Stimulated activated CD4-positive, alpha-beta T cell treated with anti-CD3 and anti-CD28 coated beads, TNF-alpha, amount 100 ng/mL, for 48 hours (primary cell): ENCODE measurements around the gene EIF3D.

ENCODE experiments used
- DNase-seq, 3 donors: peaks; one replicate each; pipeline ENCODE4 v3.0.0-alpha.2; 2020; ENCODE audit warnings: low read depth in 3 of 3

Gene EIF3D, protein sequence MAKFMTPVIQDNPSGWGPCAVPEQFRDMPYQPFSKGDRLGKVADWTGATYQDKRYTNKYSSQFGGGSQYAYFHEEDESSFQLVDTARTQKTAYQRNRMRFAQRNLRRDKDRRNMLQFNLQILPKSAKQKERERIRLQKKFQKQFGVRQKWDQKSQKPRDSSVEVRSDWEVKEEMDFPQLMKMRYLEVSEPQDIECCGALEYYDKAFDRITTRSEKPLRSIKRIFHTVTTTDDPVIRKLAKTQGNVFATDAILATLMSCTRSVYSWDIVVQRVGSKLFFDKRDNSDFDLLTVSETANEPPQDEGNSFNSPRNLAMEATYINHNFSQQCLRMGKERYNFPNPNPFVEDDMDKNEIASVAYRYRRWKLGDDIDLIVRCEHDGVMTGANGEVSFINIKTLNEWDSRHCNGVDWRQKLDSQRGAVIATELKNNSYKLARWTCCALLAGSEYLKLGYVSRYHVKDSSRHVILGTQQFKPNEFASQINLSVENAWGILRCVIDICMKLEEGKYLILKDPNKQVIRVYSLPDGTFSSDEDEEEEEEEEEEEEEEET

GRCh38 chr22:36528795-36529751 lies at the start of gene EIF3D:
EIF3D (minus strand) TSS chr22:36529166; CDS start chr22:36526121, 3,045 bp downstream.
- peak; percentile 92 to 99 (median 94) for DNase-seq

DNA sequence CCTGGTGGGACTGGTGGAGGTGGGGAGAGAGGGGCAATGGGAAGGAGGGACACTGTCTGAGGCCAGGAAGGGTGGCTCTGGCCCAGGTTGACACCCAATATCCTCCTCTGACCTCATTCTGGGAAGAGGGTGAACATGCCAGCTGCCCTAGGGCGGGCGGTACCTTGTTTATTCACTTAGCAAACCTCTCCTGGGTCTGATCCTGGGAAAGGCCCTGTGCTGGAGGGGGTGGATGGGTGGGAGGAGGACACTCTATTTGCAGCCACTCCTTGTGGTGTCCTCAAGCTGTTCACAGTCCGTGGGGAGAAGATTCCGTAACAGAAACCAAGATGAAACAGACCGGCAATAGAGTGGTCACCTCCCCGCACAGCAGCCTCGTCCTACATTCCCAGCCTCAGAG lies 49.7 kb upstream of the EIF3D start:
- no peak for DNase-seq

DNA sequence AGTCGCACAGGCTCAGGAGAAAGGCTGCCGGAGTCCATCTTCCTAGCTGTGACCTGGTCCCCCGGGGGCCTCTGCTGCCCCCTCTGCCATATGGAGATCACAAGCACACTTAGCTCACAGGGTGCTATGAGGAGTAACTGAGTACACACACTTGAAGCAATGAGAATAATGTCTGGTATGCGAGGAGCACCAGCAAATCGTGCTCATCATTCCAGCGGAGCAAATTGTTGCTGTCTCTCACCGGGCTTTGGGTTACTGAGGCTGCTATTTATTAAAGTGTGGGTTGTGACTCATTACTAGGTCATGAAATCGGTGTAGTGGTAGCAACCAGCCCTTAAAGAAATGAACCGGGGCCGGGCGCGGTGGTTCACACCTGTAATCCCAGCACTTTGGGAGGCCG lies 48.1 kb upstream of the EIF3D start:
- no peak for DNase-seq

- DNase-seq: no peak
Measured at GRCh38 chr22:36574728-36575127, 45.8 kb upstream of the EIF3D start.

DNA sequence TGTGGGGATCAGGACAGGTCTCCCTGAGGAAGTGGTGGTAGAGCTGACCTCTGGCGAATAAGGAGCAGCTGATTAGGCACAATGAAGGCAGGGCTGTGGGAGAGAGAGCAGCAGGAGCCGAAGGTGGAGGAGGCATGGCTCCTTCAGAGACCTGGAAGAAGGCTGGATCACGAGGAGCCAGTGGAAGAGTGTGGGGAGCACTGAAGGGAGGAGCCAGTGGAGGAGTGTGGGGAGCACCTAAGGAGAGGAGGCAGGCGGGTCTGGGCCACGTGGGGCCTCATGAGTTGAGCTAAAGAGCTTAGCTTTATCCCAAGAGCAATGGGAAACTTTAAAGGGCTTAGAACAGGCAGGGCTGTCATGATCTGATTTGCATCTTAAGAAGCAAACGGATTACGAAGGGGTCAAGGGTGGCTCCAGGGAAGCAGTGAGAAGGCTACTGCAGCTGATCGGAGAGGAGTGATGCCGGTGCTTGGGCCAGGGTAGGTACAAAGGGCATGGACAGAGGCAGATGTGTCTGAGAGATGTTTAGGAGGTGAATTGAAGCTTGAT lies 44.9 kb upstream of the EIF3D start:
- no peak for DNase-seq

DNA sequence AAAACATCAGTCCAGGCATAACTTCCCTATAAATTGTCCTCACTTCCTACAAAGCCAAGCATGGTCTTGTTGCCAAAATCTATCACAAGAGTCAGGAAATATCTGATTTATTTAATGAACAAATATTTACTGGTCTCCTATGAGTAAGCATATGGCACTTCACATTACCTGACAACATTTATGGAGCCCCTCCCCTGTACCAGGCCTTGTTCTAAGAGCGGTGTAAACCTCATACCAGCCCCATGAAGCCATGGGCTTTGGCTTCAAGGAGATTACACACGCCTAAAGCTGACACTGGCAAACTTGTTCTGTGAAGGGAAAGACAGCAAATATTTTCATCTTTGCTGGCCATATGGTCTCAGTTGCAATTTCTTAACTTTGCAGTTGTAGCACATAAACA lies 43.0 kb upstream of the EIF3D start:
- DNase-seq: no peak

GRCh38 chr22:36569999-36570398 lies 41.0 kb upstream of the EIF3D start:
- no peak for DNase-seq

DNA sequence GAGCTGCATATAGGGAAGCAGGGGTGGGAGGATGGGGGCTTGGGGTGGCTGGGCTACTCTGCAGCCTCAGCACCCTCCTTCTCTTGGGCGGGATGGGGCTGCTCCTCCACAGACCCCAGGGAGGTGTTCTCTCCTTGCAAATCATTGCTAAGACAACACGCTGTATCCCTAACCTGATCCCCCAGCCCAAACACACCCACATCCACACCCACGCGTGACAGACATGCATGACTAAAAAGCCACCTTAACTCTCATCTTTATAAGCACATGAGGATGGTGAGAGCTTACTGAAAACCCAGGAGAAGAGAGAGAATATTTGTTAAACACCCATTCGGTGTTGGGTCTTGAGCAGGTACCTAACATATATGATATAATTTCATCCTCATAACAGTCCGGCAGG lies 39.9 kb upstream of the EIF3D start:
- no peak for DNase-seq

GRCh38 chr22:36566720-36567119 lies 37.8 kb upstream of the EIF3D start:
- DNase-seq: no peak

DNA sequence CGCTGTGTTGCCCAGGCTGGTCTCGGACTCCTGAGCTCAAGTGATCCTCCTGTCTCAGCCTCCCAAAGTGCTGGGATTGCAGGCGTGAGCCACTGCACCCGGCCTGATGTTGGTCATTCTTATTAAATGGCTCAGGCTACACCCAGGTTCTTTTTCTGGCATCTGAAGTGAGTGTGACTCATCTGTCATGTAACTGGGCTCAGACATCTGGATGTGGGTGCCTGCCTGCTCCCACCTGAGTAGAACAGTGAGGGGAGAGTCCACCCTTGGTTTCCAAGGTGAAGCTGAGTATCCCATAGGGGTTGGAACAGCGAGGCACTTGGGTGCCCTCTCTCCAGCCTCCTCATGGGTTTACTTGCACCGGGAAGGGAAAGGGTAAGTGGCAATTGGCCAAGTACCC lies 36.7 kb upstream of the EIF3D start:
- no peak for DNase-seq

GRCh38 chr22:36565159-36565507 lies 36.2 kb upstream of the EIF3D start:
- DNase-seq: no peak

- DNase-seq: no peak
Measured at GRCh38 chr22:36564422-36565158, 35.6 kb upstream of the EIF3D start.

DNA sequence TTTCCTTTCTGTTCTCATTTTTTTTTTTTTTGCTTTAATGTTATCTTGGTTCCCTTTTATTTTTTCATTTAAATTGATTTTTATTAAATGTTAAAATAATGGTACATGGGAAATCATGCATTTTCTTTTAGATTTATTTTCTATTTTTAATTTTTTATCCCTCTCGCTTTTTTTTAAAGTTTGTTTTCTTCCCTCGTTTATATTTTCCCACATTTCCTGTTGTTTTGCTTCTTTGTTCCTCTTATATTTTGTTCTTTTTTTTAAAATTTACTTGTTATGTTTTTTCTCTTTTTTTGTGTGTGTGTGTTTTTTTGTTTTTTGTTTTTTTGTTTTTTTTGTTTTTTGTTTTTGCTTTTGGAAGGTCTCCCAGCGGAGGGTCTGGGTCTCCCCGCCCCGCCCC lies 34.9 kb upstream of the EIF3D start:
- DNase-seq: no peak

DNA sequence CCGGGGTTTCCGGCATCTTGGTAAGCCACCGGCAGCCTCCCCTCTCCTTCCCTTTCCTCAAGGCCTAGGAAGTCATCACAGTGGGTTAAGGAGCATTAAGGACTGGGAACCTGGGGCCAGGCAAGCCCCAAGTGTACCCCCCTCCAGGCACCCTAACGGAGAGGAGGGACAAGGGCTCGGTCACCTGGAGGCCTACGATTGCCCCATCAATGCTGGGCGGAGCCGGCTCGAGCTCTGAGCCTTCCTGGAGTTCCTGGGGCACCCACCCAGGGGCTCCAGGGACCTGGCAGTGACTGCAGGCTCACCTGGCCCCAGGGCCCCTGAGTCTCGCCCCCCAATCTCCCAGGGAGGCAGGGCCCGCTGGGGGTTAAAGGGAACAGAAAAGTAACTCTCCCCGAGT lies 34.5 kb upstream of the EIF3D start:
- DNase-seq: no peak

GRCh38 chr22:36563001-36563400 lies 34.0 kb upstream of the EIF3D start:
- DNase-seq: no peak

DNA sequence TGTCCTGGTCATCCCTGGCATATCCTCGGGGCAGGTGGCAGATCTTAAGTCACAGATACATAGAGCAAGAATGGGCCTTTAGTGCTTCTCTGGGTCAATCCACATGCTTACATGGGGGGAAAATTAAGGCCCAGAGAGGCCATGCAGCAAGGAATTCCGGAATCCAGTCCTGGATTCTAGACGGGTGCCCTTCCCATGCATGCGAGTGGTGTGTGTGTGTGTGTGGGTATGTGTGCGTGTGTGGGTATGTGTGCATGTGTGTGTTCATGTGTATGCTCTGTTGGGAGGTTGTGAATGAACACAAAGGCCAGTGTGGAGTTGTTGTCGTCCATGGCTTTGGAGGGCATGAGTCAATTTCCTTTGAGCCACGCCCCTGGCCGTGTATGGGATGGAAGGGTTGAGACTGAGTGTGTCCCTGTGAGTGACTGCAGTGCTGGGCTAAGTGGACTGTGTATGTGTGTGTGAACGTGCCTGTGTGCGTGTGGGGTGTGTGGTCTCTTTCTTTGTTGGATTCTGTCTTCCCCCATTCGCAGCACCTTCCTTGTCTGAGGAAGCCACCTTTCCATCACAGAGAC lies 33.4 kb upstream of the EIF3D start:
- DNase-seq: no peak

DNA sequence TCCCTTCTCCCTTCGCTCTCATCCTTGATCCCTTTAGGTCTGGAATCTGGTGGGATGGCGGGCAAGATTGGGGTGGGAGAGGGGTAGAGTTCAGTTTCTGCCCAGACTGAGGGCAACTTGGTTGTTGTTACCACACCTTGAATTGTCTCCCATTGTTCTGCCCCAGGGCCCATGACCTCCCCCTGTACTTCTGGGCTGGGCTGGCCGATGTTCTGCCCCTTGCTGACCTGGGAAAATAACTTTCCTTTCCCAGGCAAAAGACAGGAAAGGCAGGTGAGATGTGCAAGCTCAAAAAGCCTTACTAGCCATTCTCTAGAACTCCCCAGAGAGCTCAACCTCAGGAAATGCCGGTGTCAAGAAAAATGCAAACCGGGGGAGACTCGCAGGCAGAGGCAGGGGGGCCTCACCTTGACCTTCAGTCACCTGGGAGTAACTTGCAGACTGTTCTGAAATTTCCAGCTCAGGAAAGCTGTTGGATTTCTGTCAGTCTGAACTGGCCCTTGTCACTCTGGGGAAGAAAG lies 32.4 kb upstream of the EIF3D start:
- DNase-seq: no peak

GRCh38 chr22:36560001-36560400 lies 31.0 kb upstream of the EIF3D start:
- no peak for DNase-seq

DNA sequence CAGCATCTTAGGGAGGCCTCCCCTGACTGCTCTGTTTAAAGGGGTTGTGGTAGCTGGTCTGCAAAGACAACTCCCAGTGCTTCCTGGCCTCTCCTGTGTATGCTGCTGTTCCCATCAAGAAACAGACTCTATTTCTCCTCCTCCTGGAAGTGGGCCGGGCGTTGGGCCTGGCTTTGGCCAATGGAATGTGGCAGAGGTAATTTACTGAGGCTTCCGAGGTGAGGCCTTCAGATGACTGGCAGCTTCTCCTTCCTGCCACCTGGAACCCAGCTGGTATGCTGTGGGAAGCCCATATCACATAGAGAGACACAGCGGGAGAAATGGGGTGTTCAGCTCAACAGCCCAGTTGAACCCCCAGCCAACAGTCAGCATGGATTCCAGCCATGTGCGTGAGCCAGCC lies 25.1 kb upstream of the EIF3D start:
- DNase-seq: no peak

DNA sequence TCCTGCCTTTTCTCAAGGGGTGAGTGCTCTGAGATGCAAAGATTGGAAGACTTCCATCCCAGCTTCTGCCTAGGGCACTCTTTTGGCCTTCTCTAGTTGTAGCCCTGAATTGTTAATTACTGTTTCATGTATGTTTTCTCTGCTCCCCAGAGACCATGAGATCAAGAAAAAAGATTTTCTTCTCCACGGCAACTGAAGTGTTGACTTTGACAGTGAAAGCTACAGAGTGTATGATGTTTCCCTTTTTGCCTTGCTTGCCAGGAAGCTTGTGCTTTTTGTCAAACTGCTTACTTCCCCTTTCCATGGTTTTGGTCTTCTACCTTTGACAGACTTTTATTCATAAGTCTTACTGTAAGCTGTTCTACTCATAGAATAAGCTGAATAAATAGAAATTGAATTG lies 23.3 kb upstream of the EIF3D start:
- DNase-seq: no peak
